A549 (cell line): Measurements from ENCODE around the gene OPCML. TPM values are rescaled to one million over a fixed set of nuclear protein-coding genes. Genes with fewer than 3 reads are reported as not detected.

Source experiments
- ATAC-seq, 2 experiments: fragments of 200-7000 bp in 1 of 2; fragments of >200 bp in 1 of 2; cut with Nextera tagmentation in 1 of 2; cut with Tn5 transposase in 1 of 2; 3 replicates each; pipeline versions ENCODE4 v1.8.0 to v1.9.1; 2018 to 2020; ENCODE audit warnings: mild to moderate bottlenecking in 1 of 2, moderate library complexity in 1 of 2
- CTCF ChIA-PET: fragments of 300-600 bp; sonication (Branson Sonifier 250); formaldehyde crosslinking; extraction: SDS; loops from one replicate; lab custom pipeline; 2021; ENCODE audit warnings: antibody characterized with exemption, inconsistent platforms; lab: Yijun Ruan, JAX
- POLR2A ChIA-PET: fragments of 350-600 bp; formaldehyde crosslinking; extraction: SDS; loops from one replicate; lab custom pipeline; 2021; ENCODE audit warnings: antibody characterized with exemption, inconsistent platforms; lab: Yijun Ruan, JAX
- DNase-seq, 2 experiments: peaks; one replicate each; pipeline versions ENCODE4 v3.0.0 to v3.0.0-alpha.2; 2011 to 2016; ENCODE audit warnings: low read depth in 1 of 2, low spot score in 1 of 2
- FAIRE-seq: peaks from 2 replicates; lab custom pipeline; 2011; peaks lifted over from hg19 to GRCh38; lab: Jason Lieb, UNC
- H3K27ac ChIP-seq, 2 experiments: fragments of >200 bp; sonication (Bioruptor Twin); formaldehyde crosslinking; 3 replicates each; pipeline ENCODE4 v1.5.1; 2016 to 2017
- H3K4me1 ChIP-seq: fragments of >200 bp; sonication (Bioruptor Twin); formaldehyde crosslinking; 3 replicates; pipeline ENCODE4 v1.6.1; 2016
- H3K4me2 ChIP-seq: fragments of >200 bp; sonication (Bioruptor Twin); formaldehyde crosslinking; 3 replicates; pipeline ENCODE4 v1.6.1; 2016
- H3K4me3 ChIP-seq: fragments of >200 bp; sonication (Bioruptor Twin); formaldehyde crosslinking; 3 replicates; pipeline ENCODE4 v1.5.1; 2016
- H3K9me3 ChIP-seq: fragments of >200 bp; sonication (Bioruptor Twin); formaldehyde crosslinking; 3 replicates; pipeline ENCODE4 v1.6.1; 2016
- BHLHE40 ChIP-seq: IDR thresholded peaks from 2 replicates; pipeline ENCODE4 v1.6.1; 2012; ENCODE audit warnings: low read depth, low read length, inconsistent platforms
- CBX2 ChIP-seq: fragments of 200-600 bp; sonication (generic); IDR thresholded peaks from 2 replicates; pipeline ENCODE4 v1.6.1; 2016; ENCODE audit warnings: low read depth, mild to moderate bottlenecking, borderline replicate concordance
- CHD2 ChIP-seq: fragments of 150-350 bp; IDR thresholded peaks from 2 replicates; pipeline ENCODE4 v1.6.1; 2014; ENCODE audit warnings: low read length; ENCODE audit not compliant: partially characterized antibody
- E2F6 ChIP-seq: IDR thresholded peaks from 2 replicates; pipeline ENCODE4 v1.6.1; 2012; ENCODE audit warnings: low read depth, borderline replicate concordance
- EHF ChIP-seq: fragments of 250-450 bp; sonication (Bioruptor Pico); IDR thresholded peaks from 2 replicates; pipeline ENCODE4 v1.5.0; 2020; ENCODE audit warnings: mild to moderate bottlenecking
- EP300 ChIP-seq, 2 experiments: fragments of >200 bp; sonication (Bioruptor Twin); formaldehyde crosslinking; IDR thresholded peaks; 2 replicates in 1 of 2; 3 replicates in 1 of 2; pipeline ENCODE4 v1.6.1; 2016 to 2017
- FOSL2 ChIP-seq, 2 experiments: fragments of 450-650 bp in 1 of 2; fragments of >200 bp in 1 of 2; sonication (Bioruptor Twin) in 1 of 2; formaldehyde crosslinking; IDR thresholded peaks; 2 replicates each; pipeline versions ENCODE4 v1.5.0 to v1.6.1; 2016 to 2020; ENCODE audit warnings: mild to moderate bottlenecking in 1 of 2, moderate library complexity in 1 of 2
- FOXS1 ChIP-seq: fragments of 250-450 bp; sonication (Bioruptor Pico); IDR thresholded peaks from 2 replicates; pipeline ENCODE4 v1.5.0; 2020; ENCODE audit warnings: mild to moderate bottlenecking, moderate library complexity
- GATA3 ChIP-seq: IDR thresholded peaks from 2 replicates; pipeline ENCODE4 v1.6.1; 2012; ENCODE audit warnings: borderline replicate concordance
- HEYL ChIP-seq: fragments of 250-450 bp; sonication (Bioruptor Pico); IDR thresholded peaks from 2 replicates; pipeline ENCODE4 v1.8.0; 2021; ENCODE audit warnings: mild to moderate bottlenecking, moderate library complexity
- HMGXB4 ChIP-seq: fragments of 250-450 bp; sonication (Bioruptor Pico); IDR thresholded peaks from 2 replicates; pipeline ENCODE4 v1.5.0; 2021; ENCODE audit warnings: mild to moderate bottlenecking, moderate library complexity, borderline replicate concordance
- HOXB13 ChIP-seq: fragments of 250-450 bp; sonication (Bioruptor Pico); IDR thresholded peaks from 2 replicates; pipeline ENCODE4 v1.5.0; 2020; ENCODE audit warnings: low read depth, mild to moderate bottlenecking, moderate library complexity
- HOXB5 ChIP-seq: fragments of 250-450 bp; sonication (Bioruptor Pico); IDR thresholded peaks from 2 replicates; pipeline ENCODE4 v1.5.0; 2020; ENCODE audit warnings: mild to moderate bottlenecking, moderate library complexity
- MAFK ChIP-seq: fragments of 450-650 bp; IDR thresholded peaks from 2 replicates; pipeline ENCODE4 v1.6.1; 2014; ENCODE audit not compliant: partially characterized antibody
- MAX ChIP-seq: IDR thresholded peaks from 2 replicates; pipeline ENCODE4 v1.6.1; 2012
- NPAS2 ChIP-seq: fragments of 250-450 bp; sonication (Bioruptor Pico); IDR thresholded peaks from 2 replicates; pipeline ENCODE4 v1.8.0; 2022; ENCODE audit warnings: mild to moderate bottlenecking, moderate library complexity, borderline replicate concordance
- PHF8 ChIP-seq: fragments of 200-600 bp; sonication (generic); IDR thresholded peaks from 2 replicates; pipeline ENCODE4 v1.6.1; 2016; ENCODE audit warnings: low read depth, mild to moderate bottlenecking, antibody characterized with exemption, moderate library complexity, borderline replicate concordance
- POLR2A ChIP-seq: IDR thresholded peaks from 2 replicates; pipeline ENCODE4 v1.6.1; 2012; ENCODE audit warnings: mild to moderate bottlenecking, low read length
- POLR2AphosphoS2 ChIP-seq: conservative IDR thresholded peaks from 2 replicates; pipeline ENCODE4 v1.6.1; 2012; ENCODE audit warnings: low read length, improper control_type of control experiment, inconsistent platforms
- RAD21 ChIP-seq, 2 experiments: fragments of >200 bp in 1 of 2; sonication (Bioruptor Twin) in 1 of 2; formaldehyde crosslinking in 1 of 2; IDR thresholded peaks in 1 of 2; conservative IDR thresholded peaks in 1 of 2; 2 replicates in 1 of 2; 3 replicates in 1 of 2; pipeline ENCODE4 v1.6.1; 2012 to 2018; ENCODE audit warnings: inconsistent platforms in 1 of 2
- RARB ChIP-seq: fragments of 250-450 bp; sonication (Bioruptor Pico); IDR thresholded peaks from 2 replicates; pipeline ENCODE4 v1.8.0; 2021; ENCODE audit warnings: mild to moderate bottlenecking, moderate library complexity
- RCOR1 ChIP-seq: fragments of 150-350 bp; IDR thresholded peaks from 2 replicates; pipeline ENCODE4 v1.6.1; 2014; ENCODE audit warnings: antibody characterized with exemption, low read length, low read depth
- REST ChIP-seq: fragments of 200-600 bp; sonication (generic); IDR thresholded peaks from 2 replicates; pipeline ENCODE4 v1.6.1; 2016; ENCODE audit warnings: antibody characterized with exemption, mild to moderate bottlenecking, moderate library complexity
- RFX5 ChIP-seq: fragments of 450-650 bp; IDR thresholded peaks from 2 replicates; pipeline ENCODE4 v1.7.1; 2014; ENCODE audit warnings: antibody characterized with exemption, mild to moderate bottlenecking, moderate library complexity
- SMC3 ChIP-seq: fragments of >200 bp; sonication (Bioruptor Twin); formaldehyde crosslinking; IDR thresholded peaks from 3 replicates; pipeline ENCODE4 v1.6.1; 2018; ENCODE audit warnings: inconsistent platforms
- SREBF2 ChIP-seq: fragments of 450-650 bp; IDR thresholded peaks from 2 replicates; pipeline ENCODE4 v1.6.1; 2014; ENCODE audit warnings: mild to moderate bottlenecking, moderate library complexity
- TP53 ChIP-seq: fragments of 250-450 bp; sonication (Bioruptor Pico); IDR thresholded peaks from 2 replicates; pipeline ENCODE4 v1.5.0; 2021; ENCODE audit warnings: mild to moderate bottlenecking, moderate library complexity
- USF2 ChIP-seq: fragments of 450-650 bp; IDR thresholded peaks from 2 replicates; pipeline ENCODE4 v1.6.1; 2014; ENCODE audit warnings: antibody characterized with exemption
- ZC3H11A ChIP-seq: fragments of 450-650 bp; IDR thresholded peaks from 2 replicates; pipeline ENCODE4 v1.6.1; 2014; ENCODE audit warnings: antibody characterized with exemption, mild to moderate bottlenecking
- ZFP36 ChIP-seq: fragments of 450-650 bp; IDR thresholded peaks from 2 replicates; pipeline ENCODE4 v1.6.1; 2014; ENCODE audit warnings: borderline replicate concordance; ENCODE audit not compliant: partially characterized antibody
- WGBS: methylation state at CpG from one replicate; pipeline ENCODE4 v1.1.6; 2017; ENCODE audit errors: missing lambda C conversion rate; 5-methylcytosine and 5-hydroxymethylcytosine counted together
- polyA plus RNA-seq, 4 experiments: library from polyadenylated mRNA; depleted of rRNA in 3 of 4; stranded (reverse); fragments of >200 nt; fragmentation: RNase III in 1 of 4; extraction: RNeasy Plus Mini Kit Qiagen cat#74134 plus additional on column Dnase treatment in 1 of 4; gene quantifications; 2 replicates in 3 of 4; 3 replicates in 1 of 4; pipeline ENCODE4 v1.2.3, GENCODE V29; 2011 to 2017

Gene OPCML
- polyA plus RNA-seq, 2 of the 4 experiments (the other 2 are of a cell fraction): not detected

- TF ChIP-seq USF2 (no peak), FOXS1 (CRISPR knock-in tag) (no peak)
These were observed 562.4 kb downstream of the OPCML start (continued) for GRCh38 chr11:132969892-132970291.

- H3K4me2 ChIP-seq: no peak overlapping the region
- ChIA-PET CTCF (no interaction called here), POLR2A (no interaction called here)
- DNase-seq (no peak), ATAC-seq (no peak), FAIRE-seq (no peak)
- no peaks in the 10 kb centered on the region for H3K9me3 ChIP-seq
- WGBS: 6% methylated on average over 3 of the region's 6 CpGs
- no peaks in the 10 kb centered on the region for H3K4me1 ChIP-seq
- TF ChIP-seq HEYL (CRISPR knock-in tag): no peak
- TF ChIP-seq USF2: no peak
- TF ChIP-seq EP300 (IDR thresholded peaks at IDR 0.05): no peak
- no peak for TF ChIP-seq RFX5
- no peak for TF ChIP-seq FOSL2 (IDR thresholded peaks at IDR 0.05)
- no peak for TF ChIP-seq FOSL2 (CRISPR knock-in tag; IDR thresholded peaks at IDR 0.05)
- TF ChIP-seq HOXB13 (CRISPR knock-in tag): no peak
- TF ChIP-seq E2F6: no peak
- no peak for TF ChIP-seq GATA3
- no peak for TF ChIP-seq TP53
- no peak for TF ChIP-seq POLR2A
- TF ChIP-seq RAD21 (conservative IDR thresholded peaks at IDR 0.05 in 1 of 2, IDR thresholded peaks at IDR 0.05 in 1 of 2): no peak
- TF ChIP-seq REST: no peak
- no peak for TF ChIP-seq ZC3H11A
- TF ChIP-seq MAX: no peak
- no peak for TF ChIP-seq CBX2
- TF ChIP-seq EHF (CRISPR knock-in tag): no peak
- no peak for TF ChIP-seq CHD2
- no peak for TF ChIP-seq PHF8
- no peak for TF ChIP-seq MAFK
- H3K4me3 ChIP-seq: no peak overlapping the region
- no peak overlapping the region for H3K27ac ChIP-seq
These were observed 570.3 kb downstream of the OPCML start for GRCh38 chr11:132962041-132962440.

- Histone ChIP-seq H3K4me1 (no peaks in the 10 kb centered on the region), H3K4me3 (no peak overlapping the region), H3K4me2 (no peak overlapping the region), H3K9me3 (no peaks in the 10 kb centered on the region), H3K27ac (no peak overlapping the region)
- DNase-seq (no peak), FAIRE-seq (no peak), ATAC-seq (no peak)
- POLR2A ChIA-PET: no interaction called here
- 0% methylated on average over 5 of the region's 5 CpGs for WGBS
- CTCF ChIA-PET: no interaction called here
- TF ChIP-seq FOXS1 (CRISPR knock-in tag): no peak
- TF ChIP-seq RCOR1: no peak
- TF ChIP-seq MAFK: no peak
- TF ChIP-seq SMC3: no peak
- no peak for TF ChIP-seq NPAS2
- no peak for TF ChIP-seq RFX5
- TF ChIP-seq CHD2: no peak
- TF ChIP-seq CBX2: no peak
- TF ChIP-seq POLR2AphosphoS2: no peak
- TF ChIP-seq BHLHE40: no peak
- no peak for TF ChIP-seq SREBF2
- no peak for TF ChIP-seq HMGXB4 (CRISPR knock-in tag)
- no peak for TF ChIP-seq HOXB5 (CRISPR knock-in tag)
- no peak for TF ChIP-seq ZFP36
- no peak for TF ChIP-seq RARB (CRISPR knock-in tag)
- TF ChIP-seq ZC3H11A: no peak
These were observed 570.8 kb downstream of the OPCML start for GRCh38 chr11:132961453-132961852.
